Measurements from ENCODE around the gene ABCA5. TPM values are rescaled to one million over a fixed set of nuclear protein-coding genes. Genes with fewer than 3 reads are reported as not detected.
"Not testable (repeated sequence)": the region's sequence is repeated elsewhere in the genome, so short reads cannot be mapped to it uniquely, and the experiment has no call there.

Gene ABCA5
- total and polyA plus RNA-seq, 9 donors: 8.3 to 34.1 (median 23.7) TPM

DNA sequence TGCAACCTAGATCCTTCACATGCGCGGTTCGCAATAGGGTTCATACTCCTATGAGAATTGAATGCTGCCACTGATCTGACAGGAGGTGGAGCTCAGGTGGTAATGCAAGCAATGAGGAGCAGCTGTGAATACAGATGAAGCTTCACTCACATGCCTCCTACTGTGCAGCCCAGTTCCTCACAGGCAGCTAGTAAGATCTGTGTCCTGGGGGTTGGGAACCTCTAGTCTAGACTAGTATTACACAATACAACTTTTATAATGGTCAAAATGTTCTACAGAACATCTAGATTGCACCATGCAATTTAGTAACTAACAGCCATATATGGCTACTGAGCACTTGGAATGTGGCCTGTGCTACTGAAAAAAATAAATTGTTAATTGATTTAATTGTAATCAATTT lies 26.7 kb downstream of the ABCA5 start:
- WGBS, 3 donors: 96 to 99% (median 98%) methylated on average over 3 of the region's 3 CpGs

DNA sequence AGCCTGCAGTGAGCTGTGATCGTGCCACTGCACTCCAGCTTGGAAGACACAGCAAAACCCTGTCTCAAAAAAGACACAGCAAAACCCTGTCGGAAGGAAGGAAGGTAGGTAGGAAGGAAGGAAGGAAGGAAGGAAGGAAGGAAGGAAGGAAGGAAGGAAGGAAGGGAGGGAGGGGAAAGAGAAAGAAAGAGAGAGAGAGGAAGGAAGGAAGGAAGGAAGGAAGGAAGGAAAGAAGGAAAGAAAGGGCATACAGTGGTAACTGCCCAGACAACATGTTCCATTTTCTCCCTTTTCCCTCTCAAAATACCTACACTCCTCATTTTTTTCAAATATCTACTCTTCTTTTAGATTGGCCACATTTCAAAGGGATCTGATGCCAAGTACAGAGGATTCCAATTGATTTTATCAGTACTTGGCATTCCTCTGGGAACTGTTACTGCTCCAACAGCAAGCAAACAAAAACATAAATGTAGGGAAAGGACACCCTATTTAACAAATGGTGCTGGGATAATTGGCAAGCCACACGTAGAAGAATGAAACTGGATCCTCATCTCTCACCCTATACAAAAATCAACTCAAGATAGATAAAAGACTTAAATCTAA lies 28.7 kb downstream of the ABCA5 start:
- 84 to 88% (median 85%) methylated on average over 3 of the region's 3 CpGs for WGBS, 3 donors
- H3K4me3 ChIP-seq; DNase-seq; H3K27ac ChIP-seq; H3K4me1 ChIP-seq (ENCODE audit: insufficient read depth); H3K36me3 ChIP-seq; H3K9me3 ChIP-seq; intact Hi-C loops (cut with DNase I); H3K27me3 ChIP-seq: not testable (repeated sequence)

More for the DNA sequence above, 26.7 kb downstream of the ABCA5 start:
- no peak overlapping the region for H3K27ac ChIP-seq
- intact Hi-C loops (cut with DNase I): no loop called here
- H3K9me3 ChIP-seq: no peaks in the 10 kb centered on the region
- no peak for DNase-seq
- H3K4me3 ChIP-seq: no peak overlapping the region
- no peak for TF ChIP-seq POLR2A (IDR thresholded peaks at IDR 0.05)
- TF ChIP-seq EP300 (IDR thresholded peaks at IDR 0.05): no peak
- no peaks in the 10 kb centered on the region for H3K4me1 ChIP-seq (ENCODE audit: insufficient read depth)
- H3K27me3 ChIP-seq: no peaks in the 10 kb centered on the region
- no peaks in the 10 kb centered on the region for H3K36me3 ChIP-seq

DNA sequence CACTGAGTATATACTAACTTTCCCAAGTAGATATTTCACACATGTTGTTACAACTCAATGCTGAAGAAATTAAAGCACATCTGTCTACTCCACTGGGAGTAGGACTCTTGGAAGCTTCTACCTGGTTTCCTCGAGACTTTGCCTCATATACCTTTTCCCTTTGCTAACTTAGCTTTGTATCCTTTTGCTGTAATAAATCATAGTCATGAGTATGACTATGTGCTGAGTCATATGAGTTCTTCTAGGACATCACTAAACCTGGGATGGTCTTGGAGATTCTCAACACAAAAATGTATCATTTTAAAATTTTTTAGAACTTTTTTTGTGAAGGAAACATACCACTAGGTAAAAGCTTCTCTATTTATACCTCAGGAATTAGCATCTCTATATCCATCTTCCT lies 39.8 kb downstream of the ABCA5 start:
- no peaks in the 10 kb centered on the region for H3K27me3 ChIP-seq
- WGBS, 3 donors: 89 to 100% (median 95%) methylated on average over 1 of the region's 1 CpG
- H3K4me3 ChIP-seq: no peak overlapping the region
- H3K9me3 ChIP-seq: no peaks in the 10 kb centered on the region
- TF ChIP-seq POLR2A (IDR thresholded peaks at IDR 0.05) (no peak), EP300 (IDR thresholded peaks at IDR 0.05) (no peak)
- TF ChIP-seq, protein P1, sequence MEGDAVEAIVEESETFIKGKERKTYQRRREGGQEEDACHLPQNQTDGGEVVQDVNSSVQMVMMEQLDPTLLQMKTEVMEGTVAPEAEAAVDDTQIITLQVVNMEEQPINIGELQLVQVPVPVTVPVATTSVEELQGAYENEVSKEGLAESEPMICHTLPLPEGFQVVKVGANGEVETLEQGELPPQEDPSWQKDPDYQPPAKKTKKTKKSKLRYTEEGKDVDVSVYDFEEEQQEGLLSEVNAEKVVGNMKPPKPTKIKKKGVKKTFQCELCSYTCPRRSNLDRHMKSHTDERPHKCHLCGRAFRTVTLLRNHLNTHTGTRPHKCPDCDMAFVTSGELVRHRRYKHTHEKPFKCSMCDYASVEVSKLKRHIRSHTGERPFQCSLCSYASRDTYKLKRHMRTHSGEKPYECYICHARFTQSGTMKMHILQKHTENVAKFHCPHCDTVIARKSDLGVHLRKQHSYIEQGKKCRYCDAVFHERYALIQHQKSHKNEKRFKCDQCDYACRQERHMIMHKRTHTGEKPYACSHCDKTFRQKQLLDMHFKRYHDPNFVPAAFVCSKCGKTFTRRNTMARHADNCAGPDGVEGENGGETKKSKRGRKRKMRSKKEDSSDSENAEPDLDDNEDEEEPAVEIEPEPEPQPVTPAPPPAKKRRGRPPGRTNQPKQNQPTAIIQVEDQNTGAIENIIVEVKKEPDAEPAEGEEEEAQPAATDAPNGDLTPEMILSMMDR (IDR thresholded peaks at IDR 0.05): no peak
- H3K36me3 ChIP-seq: no peaks in the 10 kb centered on the region
- intact Hi-C loops (cut with DNase I): no loop called here
- no peaks in the 10 kb centered on the region for H3K4me1 ChIP-seq (ENCODE audit: insufficient read depth)
- DNase-seq: no peak
- H3K27ac ChIP-seq: no peak overlapping the region

DNA sequence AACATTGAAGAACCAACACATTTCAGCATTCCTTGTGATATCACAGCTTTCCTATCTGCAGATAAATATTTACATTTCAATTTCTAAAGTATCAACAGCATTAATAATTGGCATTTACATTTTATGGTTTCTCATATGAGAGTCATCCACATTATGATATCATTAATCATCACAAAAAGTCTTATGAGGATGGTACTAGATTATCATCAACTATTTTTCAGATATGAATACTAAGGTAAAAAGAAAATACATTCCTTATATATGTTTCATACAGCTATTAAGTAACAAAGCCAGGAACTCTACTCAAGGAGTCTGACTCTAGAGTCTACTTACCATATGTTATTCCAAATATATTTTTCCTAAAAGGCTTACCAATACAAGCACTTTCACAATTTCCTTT lies 40.7 kb downstream of the ABCA5 start:
- no peak for DNase-seq
- Histone ChIP-seq H3K4me3 (no peak overlapping the region), H3K27me3 (no peaks in the 10 kb centered on the region), H3K9me3 (no peaks in the 10 kb centered on the region), H3K4me1 (ENCODE audit: insufficient read depth) (no peaks in the 10 kb centered on the region), H3K36me3 (no peaks in the 10 kb centered on the region), H3K27ac (no peak overlapping the region)
- TF ChIP-seq, protein P1 (IDR thresholded peaks at IDR 0.05): no peak
- no peak for TF ChIP-seq POLR2A (IDR thresholded peaks at IDR 0.05)
- no peak for TF ChIP-seq EP300 (IDR thresholded peaks at IDR 0.05)
- intact Hi-C loops (cut with DNase I): no loop called here

DNA sequence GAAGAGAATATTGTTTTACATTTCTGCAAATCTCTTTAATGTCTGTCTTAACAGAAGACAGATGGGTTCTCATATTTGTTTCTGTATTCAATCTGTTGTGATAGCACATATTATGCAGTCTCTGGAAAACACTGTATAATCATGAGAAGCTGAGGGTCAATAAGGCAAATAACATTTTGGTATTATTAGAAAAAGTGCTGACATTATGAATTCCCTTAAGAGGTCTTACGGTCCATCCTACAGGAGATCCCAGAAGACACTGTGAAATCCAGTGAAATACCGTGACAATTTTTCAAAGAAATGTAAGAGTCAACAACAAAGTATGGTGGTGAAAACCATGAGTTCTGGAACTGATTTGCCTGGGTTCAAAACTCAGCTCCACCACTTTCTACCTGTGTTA lies 42.3 kb downstream of the ABCA5 start:
- H3K4me1 ChIP-seq (ENCODE audit: insufficient read depth): no peaks in the 10 kb centered on the region
- H3K36me3 ChIP-seq: no peaks in the 10 kb centered on the region
- H3K4me3 ChIP-seq: no peak overlapping the region
- intact Hi-C loops (cut with DNase I): no loop called here
- H3K9me3 ChIP-seq: no peaks in the 10 kb centered on the region
- TF ChIP-seq EP300 (IDR thresholded peaks at IDR 0.05) (no peak), POLR2A (IDR thresholded peaks at IDR 0.05) (no peak)
- TF ChIP-seq, protein P1 (IDR thresholded peaks at IDR 0.05): no peak
- DNase-seq: no peak
- 26 to 63% (median 42%) methylated on average over 2 of the region's 2 CpGs for WGBS, 3 donors
- no peaks in the 10 kb centered on the region for H3K27me3 ChIP-seq
- H3K27ac ChIP-seq: no peak overlapping the region
